GM18867 (cell line): ENCODE measurements around the gene PGM5.
"Not testable (repeated sequence)": the region's sequence is repeated elsewhere in the genome, so short reads cannot be mapped to it uniquely, and the experiment has no call there.

Experiments used
- ATAC-seq: cut with Tn5 transposase; IDR thresholded peaks from one replicate; pipeline ENCODE4 v1.9.1; 2021; ENCODE audit warnings: mild to moderate bottlenecking, moderate library complexity; ENCODE audit not compliant: unreplicated experiment

The PGM5 gene

GRCh38 chr9:68356380-68357118, at the start of gene PGM5:
Gene PGM5 (plus strand): TSS chr9:68356611. CDS start chr9:68357128, 517 bp downstream.
- peak; percentile 77 for ATAC-seq

- ATAC-seq = not testable (repeated sequence)
Observed at GRCh38 chr9:68307127-68307526, 49.3 kb upstream of the PGM5 start.

- ATAC-seq = not testable (repeated sequence)
Observed at GRCh38 chr9:68307654-68308053, 48.8 kb upstream of the PGM5 start.

- ATAC-seq = not testable (repeated sequence)
Observed at GRCh38 chr9:68311208-68311607, 45.2 kb upstream of the PGM5 start.

GRCh38 chr9:68318209-68318608, 38.2 kb upstream of the PGM5 start:
- not testable (repeated sequence) for ATAC-seq

- not testable (repeated sequence) for ATAC-seq
Observed at GRCh38 chr9:68323749-68324148, 32.7 kb upstream of the PGM5 start.

GRCh38 chr9:68324518-68324917, 31.9 kb upstream of the PGM5 start:
- ATAC-seq = not testable (repeated sequence)

GRCh38 chr9:68329106-68329505, 27.3 kb upstream of the PGM5 start:
- not testable (repeated sequence) for ATAC-seq

GRCh38 chr9:68330531-68331173, 25.8 kb upstream of the PGM5 start:
- ATAC-seq = not testable (repeated sequence)

GRCh38 chr9:68332122-68332521, 24.3 kb upstream of the PGM5 start:
- ATAC-seq = not testable (repeated sequence)

GRCh38 chr9:68335935-68336334, 20.5 kb upstream of the PGM5 start:
- ATAC-seq = peak; percentile 52

GRCh38 chr9:68336639-68337339, 19.6 kb upstream of the PGM5 start:
- ATAC-seq = not testable (repeated sequence)

- not testable (repeated sequence) for ATAC-seq
Observed at GRCh38 chr9:68338000-68338399, 18.4 kb upstream of the PGM5 start.

- ATAC-seq = peak; percentile 83
Observed at GRCh38 chr9:68342265-68343025, 14.0 kb upstream of the PGM5 start.

GRCh38 chr9:68343242-68343641, 13.2 kb upstream of the PGM5 start:
- not testable (repeated sequence) for ATAC-seq

- not testable (repeated sequence) for ATAC-seq
Observed at GRCh38 chr9:68343992-68344391, 12.4 kb upstream of the PGM5 start.

- ATAC-seq = not testable (repeated sequence)
Observed at GRCh38 chr9:68351689-68352088, 4.7 kb upstream of the PGM5 start.

- not testable (repeated sequence) for ATAC-seq
Observed at GRCh38 chr9:68355993-68356379, 425 bp upstream of the PGM5 start.

- not testable (repeated sequence) for ATAC-seq
Observed at GRCh38 chr9:68357119-68357714, 806 bp downstream of the PGM5 start.

GRCh38 chr9:68366933-68367547, 10.6 kb downstream of the PGM5 start:
- peak; percentile 71 for ATAC-seq
